ENCODE data around the gene RAVER2.
"Not testable (repeated sequence)": the region's sequence is repeated elsewhere in the genome, so short reads cannot be mapped to it uniquely, and the experiment has no call there.

The RAVER2 gene

DNA sequence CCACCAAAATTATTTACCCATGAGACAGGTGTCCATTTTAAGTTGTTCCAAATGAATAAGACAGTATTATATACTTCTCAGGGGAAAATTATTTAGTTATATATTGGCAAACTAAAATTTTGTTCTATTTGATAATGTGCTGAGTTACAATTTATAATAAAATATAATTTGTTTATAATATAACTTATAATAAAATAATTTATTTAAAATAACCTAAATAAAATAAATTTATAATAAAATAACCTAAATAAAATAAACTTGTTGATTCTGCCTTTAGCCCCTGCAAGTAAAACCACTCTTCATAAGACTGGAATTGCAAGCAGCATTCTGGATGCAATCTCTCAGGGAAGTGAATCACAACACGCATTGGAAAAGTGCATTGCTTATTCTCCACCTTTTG lies 69.6 kb downstream of the RAVER2 start:
- DNase-seq (ENCODE audit: low read depth in 3 of 3), result no peak

DNA sequence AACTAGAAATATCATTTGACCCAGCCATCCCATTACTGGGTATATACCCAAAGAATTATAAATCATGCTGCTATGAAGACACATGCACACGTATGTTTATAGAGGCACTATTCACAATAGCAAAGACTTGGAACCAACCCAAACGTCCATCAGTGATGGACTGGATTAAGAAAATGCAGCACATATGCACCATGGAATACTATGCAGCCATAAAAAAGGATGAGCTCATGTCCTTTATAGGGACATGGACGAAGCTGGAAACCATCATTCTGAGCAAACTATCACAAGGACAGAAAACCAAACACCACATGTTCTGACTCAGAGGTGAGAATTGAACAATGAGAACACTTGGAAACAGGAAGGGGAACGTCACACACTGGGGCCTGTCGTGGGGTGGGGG lies 72.5 kb downstream of the RAVER2 start:
- DNase-seq (ENCODE audit: low read depth in 3 of 3), result not testable (repeated sequence)

- not testable (repeated sequence) for DNase-seq (ENCODE audit: low read depth in 3 of 3)
Observed at GRCh38 chr1:64820572-64820971, 75.7 kb downstream of the RAVER2 start.

GRCh38 chr1:64822621-64823020 lies 77.7 kb downstream of the RAVER2 start:
- no peak for DNase-seq (ENCODE audit: low read depth in 3 of 3)

DNA sequence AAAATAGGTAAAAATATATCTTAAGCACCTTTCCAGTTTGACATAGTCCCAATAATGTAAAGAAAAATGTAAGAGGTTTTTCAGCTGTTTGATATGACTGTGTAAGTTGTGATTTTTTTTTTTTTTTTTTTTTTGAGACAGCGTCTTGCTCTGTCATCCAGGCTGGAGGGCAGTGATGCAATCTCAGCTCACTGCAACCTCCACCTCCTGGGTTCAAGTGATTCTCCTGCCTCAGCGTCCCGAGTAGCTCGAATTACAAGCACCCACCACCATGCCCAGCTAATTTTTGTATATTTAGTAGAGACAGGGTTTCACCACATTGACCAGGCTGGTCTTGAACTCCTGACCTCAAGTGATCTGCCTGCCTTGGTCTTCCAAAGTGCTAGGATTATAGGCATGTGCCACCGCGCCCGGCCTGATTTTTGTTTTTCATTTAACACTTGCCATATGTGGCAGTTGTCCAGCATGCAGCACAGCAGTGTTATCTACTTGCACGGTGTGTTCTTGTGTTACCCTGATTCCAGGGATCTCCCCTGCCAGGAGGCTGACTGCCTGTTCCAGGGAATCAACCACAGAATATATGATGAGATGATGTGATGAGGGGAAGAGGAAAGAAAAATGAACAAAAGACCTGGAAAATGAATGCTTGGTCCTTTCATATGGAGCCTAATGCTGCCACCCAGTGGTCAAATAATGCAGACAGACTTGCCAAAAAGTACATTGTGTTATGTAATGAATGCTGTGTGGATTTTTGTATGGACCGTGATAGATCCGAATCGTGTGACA lies 79.0 kb downstream of the RAVER2 start:
- DNase-seq (ENCODE audit: low read depth in 3 of 3), result peak; percentile 21 to 55 (median 38)

DNA sequence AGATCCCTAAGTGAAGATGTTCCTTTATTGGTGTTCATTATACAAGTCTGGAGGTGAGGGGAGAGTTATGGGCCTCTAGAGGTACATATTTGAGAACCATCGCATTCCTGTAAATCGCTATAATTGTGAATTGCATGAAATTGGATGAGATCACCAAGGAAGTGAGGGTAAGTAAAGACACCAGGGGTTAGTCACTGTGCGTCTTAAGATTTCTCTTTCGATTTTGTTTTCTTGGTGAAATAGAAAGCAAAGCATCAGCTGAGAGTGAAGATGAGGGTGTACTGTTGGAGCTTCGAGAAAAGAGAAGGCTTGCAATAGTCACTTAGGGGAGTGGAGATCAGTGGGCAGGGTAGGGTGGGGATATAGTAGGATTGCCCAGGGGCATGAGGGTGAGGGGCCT lies 82.1 kb downstream of the RAVER2 start:
- no peak for DNase-seq (ENCODE audit: low read depth in 3 of 3)

- DNase-seq (ENCODE audit: low read depth in 3 of 3), result no peak
Observed at GRCh38 chr1:64828829-64829228, 84.0 kb downstream of the RAVER2 start.

DNA sequence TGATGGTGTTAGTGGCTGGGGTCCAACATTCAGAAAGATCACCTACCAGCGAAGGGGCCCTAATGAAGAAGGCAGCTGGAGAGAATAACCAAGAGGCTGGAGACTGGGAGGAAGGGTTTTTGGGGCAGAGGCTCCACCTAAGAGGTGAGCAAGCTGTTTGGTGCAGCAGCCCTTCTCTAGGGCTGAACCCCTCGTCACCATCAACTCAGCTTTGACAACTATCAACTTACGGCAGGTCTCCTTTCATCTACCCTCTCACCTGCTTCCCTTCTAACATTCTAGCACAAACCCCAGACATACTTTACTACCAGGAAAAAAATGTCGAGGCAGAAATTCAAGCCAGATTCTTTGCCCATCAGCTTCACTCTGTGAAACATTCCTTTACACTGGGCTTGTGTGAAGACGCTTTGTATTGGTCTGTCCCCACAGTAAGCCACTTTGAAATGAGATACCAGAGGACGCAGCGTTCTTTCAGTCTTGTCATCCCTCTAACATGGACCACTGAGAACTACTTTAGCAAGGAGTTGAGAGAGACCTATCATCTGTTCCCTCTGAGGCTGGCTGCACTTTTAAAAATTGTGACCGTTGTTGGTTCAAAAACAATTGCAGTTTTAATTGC lies 84.6 kb downstream of the RAVER2 start:
- DNase-seq (ENCODE audit: low read depth in 3 of 3), result no peak

- DNase-seq (ENCODE audit: low read depth in 3 of 3), result no peak
Observed at GRCh38 chr1:64830030-64830651, 85.3 kb downstream of the RAVER2 start.

DNA sequence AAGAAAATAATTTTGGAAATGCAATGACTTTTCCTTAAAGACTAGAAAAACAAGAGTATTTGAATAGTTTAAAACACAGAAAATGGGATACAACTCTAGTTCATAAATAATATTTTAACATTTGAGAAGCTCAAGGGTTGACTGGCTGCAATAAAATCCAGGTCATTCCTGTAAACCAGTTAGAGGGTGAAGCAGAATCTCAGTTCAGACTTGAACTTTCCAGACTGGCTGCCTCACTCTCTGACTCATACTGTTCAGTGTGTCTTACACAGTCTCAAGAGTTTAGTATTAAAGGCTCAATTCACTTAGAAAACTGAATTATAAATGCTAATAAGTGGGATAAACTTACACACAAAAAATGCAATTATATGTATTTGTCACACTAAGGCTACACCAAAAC lies 89.9 kb downstream of the RAVER2 start:
- DNase-seq (ENCODE audit: low read depth in 3 of 3), result no peak

DNA sequence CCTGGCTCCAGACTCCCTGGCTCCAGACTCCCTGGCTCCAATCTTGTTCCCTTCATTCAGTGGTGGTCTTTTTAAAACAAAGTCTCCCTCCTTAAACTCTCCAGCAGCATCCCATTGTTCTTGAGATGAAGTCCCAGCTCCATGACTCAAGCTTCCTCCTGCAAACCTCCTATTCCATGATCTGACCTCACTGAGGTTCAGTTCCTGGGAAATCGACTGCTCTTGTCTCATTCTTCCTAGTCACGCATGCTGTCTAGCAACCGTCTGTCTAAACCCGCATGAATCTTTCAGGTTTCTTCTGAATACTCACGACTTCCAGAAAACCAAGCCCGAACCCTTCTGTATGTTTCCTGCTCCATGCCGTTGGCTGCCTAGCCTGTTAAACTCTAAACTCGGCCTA lies 91.9 kb downstream of the RAVER2 start:
- no peak for DNase-seq (ENCODE audit: low read depth in 3 of 3)

- DNase-seq (ENCODE audit: low read depth in 3 of 3), result no peak
Observed at GRCh38 chr1:64838486-64838885, 93.6 kb downstream of the RAVER2 start.

DNA sequence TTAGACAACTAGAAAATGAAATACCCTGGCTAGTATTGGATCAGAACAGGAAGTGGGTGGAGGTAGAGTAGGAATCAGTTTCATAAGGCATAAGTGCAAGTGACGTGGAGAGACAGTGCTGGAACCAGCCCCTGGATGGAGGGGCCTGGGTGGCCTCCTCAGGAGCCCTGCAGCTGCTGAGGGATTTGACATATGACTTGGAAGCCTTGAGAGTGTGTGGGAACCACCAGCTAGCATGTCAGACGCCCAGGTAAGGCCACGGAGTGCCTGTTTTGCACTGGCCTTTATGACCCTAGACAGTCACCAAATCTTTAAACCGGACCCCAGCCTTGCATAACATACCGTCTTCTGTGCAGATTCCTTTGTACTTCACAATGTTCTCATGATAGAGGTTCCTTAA lies 94.4 kb downstream of the RAVER2 start:
- DNase-seq (ENCODE audit: low read depth in 3 of 3), result no peak

GRCh38 chr1:64839732-64840405 lies 95.0 kb downstream of the RAVER2 start:
- no peak for DNase-seq (ENCODE audit: low read depth in 3 of 3)

GRCh38 chr1:64841330-64842065 lies 96.6 kb downstream of the RAVER2 start:
- no peak for DNase-seq (ENCODE audit: low read depth in 3 of 3)

DNA sequence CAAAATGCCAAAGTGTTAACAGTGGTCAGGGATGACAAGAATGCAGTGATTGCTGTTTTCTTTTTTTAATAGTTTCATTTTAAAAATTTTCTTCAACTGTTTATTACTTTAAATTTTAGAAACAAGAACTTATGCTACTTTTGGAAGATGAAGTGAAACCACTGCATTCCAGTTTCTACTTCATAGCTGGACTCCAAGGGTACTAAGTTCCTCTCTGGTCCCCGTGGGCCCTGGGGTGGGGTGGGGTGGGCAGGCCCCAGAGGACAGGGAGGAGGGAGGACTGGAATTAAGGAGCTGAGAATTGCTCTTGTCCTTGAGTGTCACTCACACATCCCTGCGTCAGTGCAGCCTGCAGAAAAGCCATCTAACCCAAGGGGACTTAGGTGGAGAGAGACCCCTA lies 97.3 kb downstream of the RAVER2 start:
- no peak for DNase-seq (ENCODE audit: low read depth in 3 of 3)

DNA sequence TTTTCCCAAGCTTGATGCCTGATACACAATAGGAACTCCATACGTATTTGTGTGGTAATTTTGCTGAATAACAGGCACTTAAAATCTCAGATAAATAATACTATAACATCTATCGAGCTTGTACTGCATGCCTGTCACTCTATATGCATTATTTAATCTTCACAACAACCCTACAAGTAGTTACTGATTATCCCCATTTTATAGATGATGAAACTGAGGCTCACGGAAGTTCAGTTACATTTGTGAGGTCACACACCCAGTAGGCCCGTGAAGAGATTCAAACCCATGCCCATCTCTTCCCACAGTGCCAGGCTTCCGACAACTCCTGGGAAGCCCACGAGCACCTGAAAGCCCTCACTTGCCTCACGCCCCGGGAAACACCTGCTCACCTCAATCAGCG lies 98.8 kb downstream of the RAVER2 start:
- no peak for DNase-seq (ENCODE audit: low read depth in 3 of 3)

GRCh38 chr1:64844175-64844574 lies 99.3 kb downstream of the RAVER2 start:
- DNase-seq (ENCODE audit: low read depth in 3 of 3), result no peak

DNA sequence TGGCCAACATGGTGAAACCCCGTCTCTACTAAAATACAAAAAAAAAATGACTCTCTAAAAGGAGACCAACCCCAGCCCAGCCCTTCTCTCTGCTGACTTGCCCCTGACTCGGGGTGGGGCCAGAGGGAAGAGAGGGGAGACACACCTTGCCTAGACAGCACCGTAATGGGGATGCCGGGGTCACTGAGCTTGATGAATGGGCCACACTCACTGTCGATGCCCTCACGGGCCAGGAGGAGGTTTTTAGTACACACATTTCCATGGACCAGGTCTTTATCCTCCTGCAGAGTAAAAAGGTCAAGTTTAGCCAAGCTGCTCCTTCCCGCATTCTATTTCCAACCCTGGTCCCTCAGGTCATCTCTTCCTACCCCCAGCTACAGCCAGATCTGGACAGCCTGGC lies 99.7 kb downstream of the RAVER2 start:
- DNase-seq (ENCODE audit: low read depth in 3 of 3), result no peak

DNA sequence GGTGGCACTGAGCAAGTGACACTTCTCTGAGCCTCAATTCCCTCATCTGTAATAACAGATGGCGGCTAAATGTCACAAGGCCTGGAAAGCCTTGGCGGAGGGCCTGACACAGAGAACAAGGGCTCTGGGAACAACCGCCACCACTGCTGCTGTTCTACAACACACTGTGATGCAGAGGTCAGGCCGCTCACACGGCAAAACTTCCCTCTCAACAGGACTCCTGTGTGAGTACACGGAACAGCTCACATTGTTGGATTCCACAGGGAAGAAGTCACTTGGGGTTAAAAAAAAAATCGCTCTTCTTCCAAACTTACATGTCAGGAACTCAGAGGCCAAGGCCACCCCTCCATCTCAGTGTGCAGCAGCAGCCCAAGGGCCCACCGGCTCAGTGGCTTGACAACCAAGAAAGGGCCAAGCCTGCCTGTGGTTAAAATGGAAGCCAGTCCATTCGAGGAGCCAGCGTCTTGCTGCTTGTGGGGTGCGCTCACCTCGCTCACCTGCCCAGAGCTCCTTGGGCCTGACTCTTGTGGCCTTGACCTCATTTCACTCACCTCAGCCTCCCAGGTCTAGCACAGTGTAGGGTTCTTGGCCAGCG lies 101.1 kb downstream of the RAVER2 start:
- DNase-seq (ENCODE audit: low read depth in 3 of 3), result no peak
